GM18499 (cell line): ENCODE results near the gene ERC2.
"Not testable (repeated sequence)": the region's sequence is repeated elsewhere in the genome, so short reads cannot be mapped to it uniquely, and the experiment has no call there.

Experiments
- ATAC-seq: cut with Tn5 transposase; IDR thresholded peaks from one replicate; pipeline ENCODE4 v1.9.1; 2021; ENCODE audit warnings: moderate number of reproducible peaks; ENCODE audit not compliant: insufficient read depth, unreplicated experiment

The ERC2 gene

DNA sequence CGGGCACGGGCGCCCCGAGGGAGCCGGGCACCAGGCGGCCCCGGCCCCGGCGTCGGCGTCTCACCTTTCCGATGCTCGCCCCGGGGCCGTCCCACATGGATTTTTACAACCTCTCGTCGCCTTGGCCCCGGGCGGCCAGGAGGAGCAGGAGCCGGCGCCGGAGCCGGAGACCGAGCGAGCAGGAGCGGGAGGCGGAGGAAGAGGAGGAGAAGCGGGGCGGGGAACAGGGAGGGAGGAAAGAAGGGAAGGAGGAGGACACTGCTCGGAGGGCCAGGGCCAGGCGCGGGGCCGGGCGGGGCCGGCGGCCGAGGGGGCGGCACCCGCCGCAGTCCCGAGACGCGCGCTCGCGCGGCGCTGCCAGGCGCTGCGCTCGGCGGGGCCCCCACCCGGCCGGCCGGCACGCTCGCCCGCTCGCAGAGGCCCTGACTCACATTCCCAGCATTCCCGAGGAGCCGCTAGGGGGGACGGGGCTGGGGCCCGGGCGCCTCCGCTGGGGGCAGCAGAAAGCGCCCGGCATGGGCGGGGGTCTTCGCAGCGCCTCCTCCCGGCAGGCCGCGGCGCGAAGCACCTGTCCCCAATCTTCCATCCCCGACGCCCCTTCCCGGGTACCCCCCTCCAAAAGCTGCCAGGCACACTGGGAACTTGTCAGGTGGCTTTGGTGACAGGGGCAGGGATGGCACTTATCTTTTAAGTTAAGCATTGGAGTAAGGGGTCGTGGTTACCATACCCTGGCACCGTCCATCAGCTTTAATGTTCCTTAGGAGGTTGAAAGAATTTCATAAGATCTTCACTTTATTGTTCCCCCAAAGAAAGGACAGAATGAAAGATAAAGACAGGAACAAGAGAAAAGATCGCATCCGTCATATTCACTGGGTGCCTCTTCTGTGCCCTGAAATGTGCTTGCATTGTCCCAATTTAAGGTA, at the start of gene ERC2:
ERC2 (minus strand) TSS at position 284 of the 923 bp plus-strand sequence.
- ATAC-seq: no peak

DNA sequence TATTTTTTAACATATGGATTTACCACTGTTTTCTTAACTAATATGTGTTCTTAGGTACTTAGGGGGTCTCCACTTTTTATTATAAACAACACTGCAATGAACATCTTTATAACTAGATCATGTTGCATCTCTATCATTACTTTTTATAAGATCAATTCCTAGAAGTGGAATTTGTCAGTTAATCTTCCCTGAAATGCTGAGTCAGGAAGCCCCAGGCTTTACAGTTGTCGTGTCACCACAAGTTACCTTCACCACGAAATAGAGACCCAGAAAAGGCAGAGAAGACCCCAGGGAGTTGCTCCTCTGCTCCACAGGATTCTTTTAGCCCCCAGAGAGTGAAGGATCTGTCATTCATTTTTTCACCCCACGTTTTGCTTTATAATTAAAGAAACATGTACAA, 34.5 kb upstream of the ERC2 start:
- no peak for ATAC-seq

DNA sequence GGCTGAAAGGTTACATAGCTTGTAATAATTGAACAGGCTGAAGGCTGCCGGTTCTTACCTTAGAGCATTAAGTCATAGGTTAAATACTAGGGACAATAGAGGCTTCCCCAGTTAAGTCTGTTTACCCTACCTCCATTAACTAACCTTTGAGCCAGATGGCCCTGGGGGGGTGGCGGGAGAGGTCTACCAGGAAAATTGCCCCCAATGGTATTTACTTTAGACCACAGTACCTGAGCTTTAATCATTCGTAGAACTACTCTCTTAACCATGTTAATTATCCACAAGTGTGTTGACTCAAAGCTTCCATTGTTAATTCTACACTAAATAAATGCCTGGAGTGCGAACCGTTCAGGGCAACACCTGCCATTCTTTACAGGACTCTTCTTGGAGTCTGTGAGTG, 28.1 kb upstream of the ERC2 start:
- ATAC-seq: not testable (repeated sequence)

DNA sequence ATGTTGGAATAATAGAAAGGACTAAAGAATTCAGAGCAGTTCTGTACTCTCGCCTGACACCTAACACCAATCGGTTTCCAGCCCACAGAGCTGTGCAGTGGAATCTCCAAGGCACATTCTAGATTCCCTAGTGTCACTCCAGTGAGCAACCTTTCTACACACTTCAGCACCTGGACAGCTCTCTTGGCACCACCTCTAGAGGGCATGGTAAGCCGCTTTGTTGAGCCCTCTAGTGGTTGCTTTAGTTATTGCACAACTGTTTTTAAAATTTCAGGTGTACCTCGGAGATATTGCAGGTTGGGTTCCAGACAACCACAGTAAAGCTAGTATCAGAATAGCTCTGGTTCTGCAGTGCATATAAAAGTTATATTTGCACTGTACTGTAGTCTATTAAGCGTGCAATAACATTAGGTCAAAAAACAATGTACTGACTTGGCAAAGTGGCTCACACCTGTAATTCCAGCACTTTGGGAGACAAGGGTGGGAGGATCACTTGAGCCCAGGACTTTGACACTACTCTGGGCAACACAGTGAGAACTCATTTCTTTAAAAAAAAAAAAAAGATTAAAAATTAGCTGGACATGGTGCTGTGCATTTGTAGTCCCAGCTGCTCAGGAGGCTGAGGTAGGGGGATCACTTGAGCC, 26.5 kb upstream of the ERC2 start:
- peak; percentile 89 for ATAC-seq

DNA sequence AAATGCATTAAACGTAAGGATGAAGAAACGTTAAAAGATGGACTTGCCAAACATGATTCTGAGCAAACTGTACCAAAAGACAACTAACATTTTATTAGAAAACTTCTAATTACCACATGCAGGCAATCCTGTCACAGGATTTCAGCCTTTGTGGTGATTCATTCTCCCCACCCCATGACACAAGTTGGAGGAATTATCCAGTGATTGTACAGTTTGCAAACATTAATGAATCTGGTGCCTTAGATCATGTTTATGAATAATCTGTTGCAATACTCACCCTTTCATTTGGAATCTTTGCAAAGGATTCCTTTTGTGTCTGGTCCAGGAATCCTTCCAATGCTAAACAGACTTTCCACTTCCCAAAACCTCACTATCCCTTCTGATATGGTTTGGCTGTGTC, 23.3 kb upstream of the ERC2 start:
- ATAC-seq: no peak

DNA sequence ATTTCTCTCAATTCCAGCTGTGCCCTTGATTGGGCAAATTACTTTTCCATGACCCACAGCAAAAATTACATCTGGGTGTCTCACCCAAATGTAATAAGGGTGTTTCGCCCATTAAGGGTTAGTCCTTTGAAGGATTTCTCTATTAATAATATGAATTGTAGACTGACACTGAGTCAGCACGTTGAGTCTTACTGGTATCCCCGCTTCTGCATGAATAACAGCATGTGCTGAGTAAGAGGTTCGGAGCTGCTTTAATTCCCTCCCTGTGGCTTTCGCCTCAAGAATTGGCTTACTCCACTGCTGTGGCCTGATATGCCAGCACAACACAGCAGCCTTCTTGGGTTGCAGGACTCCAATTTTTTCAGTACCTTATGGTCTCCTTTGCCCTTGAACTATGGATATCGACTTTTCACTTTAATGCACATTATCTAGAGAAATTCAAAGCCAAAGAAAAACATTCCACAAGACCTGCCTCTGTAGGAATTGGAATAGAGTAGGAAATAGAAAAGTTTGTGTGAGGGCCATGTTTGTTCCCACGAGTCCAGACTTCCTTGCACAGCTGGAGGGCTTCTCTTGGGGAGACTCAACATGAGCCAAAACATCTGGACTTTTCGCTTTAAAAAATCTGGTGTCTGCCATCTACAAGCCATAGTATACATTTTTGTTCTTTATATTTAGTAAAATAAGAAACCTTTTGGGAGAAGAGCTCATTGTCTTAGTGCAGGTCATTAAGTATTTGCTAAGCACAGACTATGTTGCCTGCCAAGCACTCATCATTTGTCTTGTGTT, 20.7 kb upstream of the ERC2 start:
- no peak for ATAC-seq

DNA sequence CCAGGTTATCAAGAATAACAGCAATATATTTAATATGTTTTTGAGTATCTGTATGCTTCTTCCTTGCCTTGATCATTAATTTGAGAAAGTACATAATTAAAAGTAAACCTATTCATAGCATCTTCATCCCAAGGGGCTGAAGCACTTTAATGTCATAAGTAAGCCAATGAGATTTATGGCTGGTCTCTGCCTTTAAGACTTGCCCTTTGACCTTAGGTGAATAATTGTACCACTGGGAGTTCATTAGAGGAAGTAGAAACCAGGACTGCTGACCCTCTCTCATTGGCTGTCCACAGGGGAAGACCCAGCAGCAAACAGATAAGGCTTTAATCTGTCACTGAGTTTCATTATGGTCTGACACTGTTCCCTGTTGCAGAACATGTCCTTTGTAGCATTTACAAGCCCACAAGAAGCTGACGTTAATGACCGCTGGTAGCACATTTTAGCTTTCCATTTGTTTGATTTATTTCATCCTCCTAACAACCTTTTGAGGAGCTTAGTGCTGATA, 16.3 kb upstream of the ERC2 start:
- ATAC-seq: no peak

DNA sequence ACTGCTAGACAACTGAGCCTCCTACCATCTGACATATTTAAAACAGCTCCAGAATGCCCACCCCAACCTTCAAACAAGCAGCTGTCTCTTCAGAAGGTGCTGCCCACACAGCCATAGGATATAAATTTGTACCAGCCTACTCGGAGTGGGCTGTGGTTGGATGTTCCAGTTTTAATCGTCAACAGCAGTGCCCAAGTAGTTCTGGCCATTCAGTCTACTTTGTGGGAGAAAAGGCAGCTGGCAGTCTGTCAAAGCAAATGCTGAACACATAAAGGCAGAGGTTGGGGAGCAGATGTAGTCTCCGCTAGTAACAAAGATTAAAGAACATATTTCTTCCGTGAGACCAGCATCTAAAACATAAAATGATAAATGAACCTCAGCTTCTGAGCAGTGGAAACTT, 15.9 kb upstream of the ERC2 start:
- ATAC-seq: no peak

DNA sequence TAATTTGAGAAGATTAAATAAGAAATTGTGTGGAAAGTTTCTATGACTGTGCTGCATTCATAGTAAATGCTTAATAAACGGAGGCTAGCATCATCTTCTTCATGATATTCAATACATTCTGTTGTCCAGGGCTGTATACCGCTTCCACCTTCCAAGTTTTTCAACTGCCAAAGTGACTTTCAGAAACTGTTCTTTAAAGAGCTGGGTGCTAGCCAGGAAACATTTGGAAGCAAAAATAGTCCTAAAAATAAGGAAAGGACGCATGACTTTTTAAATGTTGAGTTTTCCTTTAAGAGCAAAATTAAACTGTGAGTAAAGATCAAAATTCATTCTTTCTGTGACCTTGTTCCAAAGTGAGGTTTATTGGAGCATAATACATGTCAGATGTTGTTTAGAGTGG, 9.4 kb upstream of the ERC2 start:
- ATAC-seq: no peak

DNA sequence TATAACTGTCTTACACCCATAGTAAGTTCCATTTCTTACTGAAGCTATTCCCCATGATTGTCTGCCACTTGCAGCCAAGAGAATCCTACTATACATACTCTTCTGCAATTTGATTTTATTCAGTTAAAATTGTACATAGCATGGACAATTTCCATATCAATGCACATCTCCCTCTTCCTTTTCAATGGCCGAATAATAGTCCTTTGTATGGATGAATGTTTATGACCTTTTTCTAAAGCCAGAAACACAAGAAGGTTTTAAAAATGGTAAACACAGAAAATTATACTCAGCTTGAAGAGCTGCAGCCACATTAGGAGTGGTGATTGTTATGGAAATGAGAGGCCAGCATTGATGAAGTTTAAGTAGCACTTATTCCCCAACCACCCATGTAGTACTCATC, 8.5 kb upstream of the ERC2 start:
- no peak for ATAC-seq

DNA sequence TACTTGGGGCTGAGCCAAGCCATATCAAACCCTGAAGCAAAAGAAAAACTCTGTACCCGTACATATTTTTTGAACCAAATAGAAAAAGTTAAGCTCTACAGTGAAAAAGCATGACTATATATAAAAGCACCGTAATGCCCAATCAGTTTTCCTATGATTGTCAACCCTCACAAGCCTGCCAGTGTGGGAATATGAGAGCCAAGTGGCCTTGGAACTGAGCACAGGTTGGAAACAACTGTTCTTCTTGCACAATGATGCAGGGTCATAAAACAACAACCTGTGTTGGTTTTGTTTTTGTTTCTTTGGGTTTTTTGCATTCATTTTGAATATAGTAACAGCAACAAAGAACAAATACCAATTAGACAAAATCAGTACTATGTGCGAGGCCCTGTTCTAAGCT, 3.5 kb upstream of the ERC2 start:
- ATAC-seq: no peak

DNA sequence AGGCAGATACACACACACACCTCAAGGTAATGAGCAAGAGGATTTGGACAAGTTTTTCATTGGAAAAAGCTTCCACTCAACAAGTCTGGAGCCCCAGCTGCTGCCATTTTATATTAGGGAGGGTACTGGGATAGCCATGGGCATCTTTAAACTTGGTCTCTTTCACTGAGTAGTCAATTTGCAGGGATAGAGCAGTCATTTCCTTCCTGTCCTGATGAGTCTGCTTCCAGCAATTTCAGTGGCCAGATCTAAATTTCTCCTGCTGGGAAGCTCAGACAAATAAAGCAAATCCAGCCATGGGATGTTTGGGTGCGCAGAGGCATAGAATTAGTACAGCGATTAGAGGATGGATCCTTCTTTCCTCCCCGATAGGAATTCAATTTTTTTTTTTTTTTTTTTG, 874 bp upstream of the ERC2 start:
- no peak for ATAC-seq

DNA sequence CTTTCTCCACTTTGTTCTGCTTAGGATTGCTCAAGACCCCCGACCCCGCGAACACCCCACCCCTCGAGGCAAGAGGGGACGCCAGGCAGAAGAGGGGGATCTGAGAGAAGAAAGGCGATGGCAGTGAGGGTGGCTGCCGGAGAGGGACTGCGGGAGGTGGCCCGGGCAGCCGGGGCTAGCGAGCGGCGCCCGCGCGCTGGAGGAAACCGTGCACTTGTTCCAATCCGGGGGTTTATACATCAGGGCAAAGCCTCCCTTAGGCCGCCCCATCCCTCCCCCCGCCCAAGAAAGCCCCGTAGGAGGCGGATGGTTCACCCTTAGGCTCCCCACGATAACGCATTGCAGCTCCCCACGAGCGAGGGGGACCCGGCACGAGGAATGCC, 475 bp downstream of the ERC2 start:
- ATAC-seq: no peak

DNA sequence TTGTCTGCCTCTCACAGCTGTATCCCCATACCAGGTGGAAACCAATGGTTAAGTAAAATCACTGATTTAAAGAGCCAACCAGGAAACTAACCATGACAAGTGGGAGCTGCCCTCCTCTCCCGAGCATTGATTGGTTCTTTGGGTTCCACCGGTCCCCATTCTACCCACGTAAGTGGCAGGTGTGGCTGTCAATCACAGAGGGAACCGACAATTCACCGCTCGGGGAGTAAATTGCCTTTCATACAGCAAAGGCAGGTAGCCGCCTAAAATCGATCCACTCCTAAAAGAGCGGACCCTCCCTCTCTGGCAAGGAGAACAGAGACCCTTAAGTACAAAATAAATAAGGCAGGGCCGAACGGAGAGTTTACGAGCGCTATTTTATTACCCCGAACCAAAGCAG, 1.2 kb downstream of the ERC2 start:
- ATAC-seq: no peak

DNA sequence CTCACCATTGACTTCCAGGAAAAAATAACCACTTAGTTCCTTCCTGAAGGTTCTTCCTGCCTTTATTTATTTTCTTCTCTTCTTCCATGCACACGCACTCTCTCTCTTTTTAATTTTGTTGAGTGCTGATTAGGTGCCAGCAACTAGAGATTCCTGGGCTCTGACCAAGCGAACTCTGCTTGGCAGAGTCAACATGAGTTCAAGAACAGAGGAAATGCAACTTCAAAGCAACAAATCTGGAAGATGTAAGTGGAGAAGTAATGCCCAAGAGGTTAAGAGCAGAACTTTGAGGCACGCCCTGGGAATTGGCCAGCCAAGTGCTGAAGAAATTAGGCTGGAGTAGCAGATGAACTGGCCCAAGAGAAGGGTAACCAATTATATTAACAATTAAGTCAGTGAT, 8.5 kb downstream of the ERC2 start:
- no peak for ATAC-seq

DNA sequence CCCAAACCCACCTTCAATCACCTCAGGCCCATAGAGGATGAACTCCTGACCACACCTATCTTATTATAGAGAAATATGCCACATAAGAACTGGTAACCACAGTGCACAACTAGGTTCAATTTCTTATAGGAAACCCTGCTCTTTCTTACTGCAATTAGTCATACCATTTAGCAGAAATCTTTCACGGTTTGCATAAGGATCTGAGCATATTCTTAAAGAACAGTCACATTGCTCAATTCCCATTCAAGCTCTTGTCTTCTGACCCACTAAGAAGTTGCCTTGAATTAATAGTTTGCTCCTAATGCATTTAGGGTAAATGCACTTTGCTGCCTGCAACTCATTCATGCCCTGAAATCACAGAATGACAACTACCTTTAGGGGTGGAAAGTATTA, 9.2 kb downstream of the ERC2 start:
- no peak for ATAC-seq

DNA sequence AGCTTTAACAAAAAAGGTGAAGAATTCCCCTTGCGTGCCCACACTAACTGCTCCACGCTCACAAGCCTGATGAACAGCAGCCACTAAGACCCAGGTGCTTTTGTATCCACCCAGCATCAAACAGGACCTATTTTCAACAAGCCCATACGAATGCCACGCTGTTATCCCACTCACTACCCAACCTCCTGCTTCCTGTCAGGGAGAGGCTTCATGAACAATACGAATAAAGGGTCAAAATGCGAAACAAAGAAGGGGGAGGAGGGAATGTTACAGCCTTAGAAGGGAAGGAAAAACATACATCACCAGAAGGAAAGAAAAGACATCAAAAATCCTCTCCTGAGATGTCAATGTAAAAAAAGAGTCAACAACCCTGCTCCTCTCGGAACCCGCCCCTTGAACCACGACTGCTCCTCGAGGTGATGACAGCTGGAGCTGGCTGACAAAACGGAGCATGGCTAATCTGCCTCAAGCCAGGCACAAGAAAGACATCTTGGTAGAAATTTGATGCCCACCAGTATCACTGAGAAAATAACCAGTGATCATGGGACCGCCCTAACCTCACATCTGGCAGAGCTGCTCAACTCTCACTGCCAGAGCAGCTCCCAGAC, 9.7 kb downstream of the ERC2 start:
- ATAC-seq: no peak

DNA sequence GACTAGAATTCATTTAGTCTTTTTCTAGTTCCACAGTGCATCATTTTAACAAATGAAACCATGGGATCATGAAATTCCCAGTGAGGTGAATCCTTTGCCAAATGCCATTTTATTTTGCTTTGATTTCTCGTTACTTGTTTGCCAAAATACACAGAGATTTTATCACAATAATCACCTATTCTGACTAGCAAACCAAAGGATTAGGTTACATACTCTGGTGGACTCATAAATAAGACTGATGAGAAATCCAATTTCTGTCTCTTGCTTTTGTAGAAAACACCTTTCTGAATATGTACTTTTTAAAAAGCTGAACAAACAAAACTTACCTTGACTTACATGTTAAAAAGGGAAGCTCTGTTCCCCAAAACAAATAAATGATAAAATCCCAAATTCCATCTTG, 12.2 kb downstream of the ERC2 start:
- ATAC-seq: no peak

DNA sequence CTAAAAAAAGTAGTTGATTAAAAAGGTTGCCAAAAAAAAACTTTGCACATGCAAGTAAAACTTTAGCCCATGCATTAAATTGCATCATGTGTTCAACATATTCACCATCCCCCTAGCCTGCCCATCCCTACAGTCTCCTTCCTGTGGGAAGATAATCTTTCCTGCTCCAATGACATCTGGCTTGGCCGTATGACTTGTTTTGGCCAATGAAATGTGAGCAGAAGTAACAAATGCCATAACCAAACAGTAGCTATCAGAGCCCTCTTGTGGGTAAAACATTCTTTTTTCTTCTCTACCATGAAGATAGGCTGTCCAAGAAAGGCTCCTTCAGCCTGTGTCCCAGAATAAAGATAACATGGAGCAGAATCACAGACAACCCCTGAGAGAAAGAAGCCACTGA, 15.3 kb downstream of the ERC2 start:
- no peak for ATAC-seq

DNA sequence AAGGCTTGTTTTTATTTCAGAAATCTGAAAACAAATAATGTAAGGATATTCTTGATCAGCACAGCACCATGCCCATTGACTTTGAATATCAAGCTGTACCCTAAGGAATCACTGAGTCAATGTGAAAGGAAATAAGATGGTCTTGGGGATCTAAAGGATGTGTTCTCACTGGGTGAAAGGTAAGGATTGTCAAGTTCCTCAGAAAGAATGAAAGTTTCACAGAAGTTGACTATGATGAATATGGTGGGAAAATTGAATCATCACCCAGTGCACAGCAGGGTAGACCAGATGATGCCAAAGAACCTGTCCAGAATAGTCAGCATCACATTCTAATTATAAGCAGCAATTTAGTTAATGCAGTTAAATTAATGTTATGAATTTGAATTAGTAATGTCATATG, 16.2 kb downstream of the ERC2 start:
- no peak for ATAC-seq

DNA sequence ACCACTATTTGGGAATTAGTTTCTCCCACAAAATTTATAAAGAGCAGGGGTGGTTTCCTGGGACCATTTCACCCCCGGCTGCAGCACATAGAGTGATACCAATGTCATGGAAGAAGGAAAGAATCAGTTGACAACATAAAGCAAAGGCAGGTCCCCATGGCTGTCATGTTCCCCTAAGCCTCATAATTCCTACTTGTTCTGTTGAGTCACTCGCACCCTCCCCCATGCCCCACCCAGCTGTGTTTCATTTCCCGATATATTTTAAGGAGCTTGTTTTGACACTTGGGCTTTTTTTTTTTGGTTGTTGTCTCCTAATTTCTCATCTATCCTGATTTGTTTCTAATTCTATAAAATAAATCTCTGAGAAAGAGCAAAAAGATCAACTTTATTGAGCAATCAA, 24.9 kb downstream of the ERC2 start:
- ATAC-seq: no peak
